ENCODE measurements around the gene INO80B. TPM values are rescaled to one million over a fixed set of nuclear protein-coding genes. Genes with fewer than 3 reads are reported as not detected.

Gene INO80B
- total and polyA plus RNA-seq, 9 of the 15 experiments (the other 6 are each of a cell fraction or from before 2014, with no cell fraction given): 0.41 to 22.6 (median 9.0) TPM

GRCh38 chr2:74481961-74482800, 27.3 kb downstream of the INO80B start (continued):
- TF ChIP-seq TBL1XR1 (IDR thresholded peaks at IDR 0.05; ENCODE audit: low read length in 2 of 2): no peak
- peak; percentile 13 for TF ChIP-seq ZNF146 (CRISPR knock-in tag; IDR thresholded peaks at IDR 0.05; ENCODE audit: unreplicated experiment)
- TF ChIP-seq GTF3C2 (IDR thresholded peaks at IDR 0.05; ENCODE audit: borderline replicate concordance, extremely low read depth, insufficient read length): no peak
- no peak for TF ChIP-seq ZNF668 (CRISPR knock-in tag; IDR thresholded peaks at IDR 0.05)
- no peak for TF ChIP-seq ATF4 (CRISPR knock-in tag; IDR thresholded peaks at IDR 0.05)
- TF ChIP-seq ZBTB11 (CRISPR knock-in tag; IDR thresholded peaks at IDR 0.05): peak in 1 of 3 experiments; percentile 71; a peak in 2 of 6 replicates
- TF ChIP-seq RAD21 (CRISPR knock-in tag; conservative IDR thresholded peaks at IDR 0.05 in 1 of 2, IDR thresholded peaks at IDR 0.05 in 1 of 2): no peak
- TF ChIP-seq ZNF76 (CRISPR knock-in tag; IDR thresholded peaks at IDR 0.05; ENCODE audit: borderline replicate concordance): no peak
- TF ChIP-seq SIX5 (IDR thresholded peaks at IDR 0.05; ENCODE audit: borderline replicate concordance in 1 of 2, insufficient read depth in 1 of 2, low read depth in 1 of 2, low read length in 2 of 2): no peak
- no peak for TF ChIP-seq SNIP1 (IDR thresholded peaks at IDR 0.05; ENCODE audit: low read depth)
- no peak for TF ChIP-seq ZNF121 (CRISPR knock-in tag; conservative IDR thresholded peaks at IDR 0.05)
- 0 out of 2 replicates have a peak, but pooled peaks have one; percentile 24 for TF ChIP-seq NR1H2 (CRISPR knock-in tag; IDR thresholded peaks at IDR 0.05)
- TF ChIP-seq RBBP5 (IDR thresholded peaks at IDR 0.05; ENCODE audit: borderline replicate concordance, insufficient read depth, low read length, poor library complexity, severe bottlenecking): peak; percentile 86
- TF ChIP-seq U2AF2 (optimal IDR thresholded peaks at IDR 0.05; ENCODE audit: low read depth, low read length): no peak

All from K562 (cell line).